Heart right ventricle (tissue), 16 donors: ENCODE data around the gene EXOSC7. TPM values are rescaled to one million over a fixed set of nuclear protein-coding genes. Genes with fewer than 3 reads are reported as not detected.

Source experiments
- ATAC-seq, 8 donors: fragments of 200-7000 bp; cut with Tn5 transposase; one replicate each; pipeline ENCODE4 v1.9.1; 2020; ENCODE audit warnings: mild to moderate bottlenecking in 8 of 8, moderate library complexity in 8 of 8, moderate number of reproducible peaks in 1 of 8
- DNase-seq, 2 donors: peaks; one replicate each; pipeline ENCODE4 v3.0.0-alpha.2; 2020
- H3K27ac ChIP-seq, 10 donors: fragments of 200-600 bp; sonication (generic) in 2 of 10; one replicate each; pipeline versions ENCODE4 v1.5.0 to v1.8.0; 2020 to 2022; ENCODE audit warnings: mild to moderate bottlenecking in 3 of 10
- H3K27me3 ChIP-seq, 7 donors: fragments of 200-600 bp; one replicate each; pipeline ENCODE4 v1.8.0; 2021 to 2022; ENCODE audit warnings: mild to moderate bottlenecking in 2 of 7
- H3K36me3 ChIP-seq, 9 donors: fragments of 200-600 bp; sonication (generic) in 1 of 9; one replicate each; pipeline versions ENCODE4 v1.5.0 to v1.8.0; 2020 to 2022; ENCODE audit warnings: mild to moderate bottlenecking in 2 of 9
- H3K4me1 ChIP-seq, 9 donors: fragments of 200-600 bp; sonication (generic) in 1 of 9; one replicate each; pipeline versions ENCODE4 v1.5.0 to v1.8.0; 2020 to 2022; ENCODE audit warnings: mild to moderate bottlenecking in 4 of 9
- H3K4me3 ChIP-seq, 10 donors: fragments of 200-600 bp; sonication (generic) in 2 of 10; one replicate each; pipeline versions ENCODE4 v1.5.0 to v1.8.0; 2020 to 2022; ENCODE audit warnings: mild to moderate bottlenecking in 7 of 10, moderate library complexity in 2 of 10
- H3K9me3 ChIP-seq, 11 donors: fragments of 200-600 bp in 10 of 11; sonication (generic) in 2 of 11; one replicate each; pipeline versions ENCODE4 v1.5.0 to v1.8.0; 2013 to 2022; ENCODE audit warnings: mild to moderate bottlenecking in 2 of 11, control low read depth in 1 of 11, moderate library complexity in 1 of 11
- WGBS, 2 donors: extraction: QIAGEN DNeasy Blood & Tissue Kit; methylation state at CpG; one replicate each; pipeline ENCODE4 v1.1.7; 2013; ENCODE audit warnings: inconsistent platforms in 1 of 2; 5-methylcytosine and 5-hydroxymethylcytosine counted together
- intact Hi-C, 10 donors: fragments of 100-400 bp; cut with DNase I; formaldehyde crosslinking; loops; one replicate each; pipeline versions ENCODE4 v1.11.1 to v1.14.2; 2022
- polyA plus RNA-seq, 2 donors: library from polyadenylated mRNA; stranded (reverse); fragments of 200-250 nt; gene quantifications; one replicate each; pipeline ENCODE4 v1.2.3, GENCODE V29; 2013
- total RNA-seq, 10 donors: library from RNA; stranded (reverse); fragmentation: NEBNext Ultra II Directional in 3 of 10; extraction: Animal tissue kit (Norgen Biotek cat#: 25700) in 3 of 10; gene quantifications; one replicate each; pipeline versions ENCODE4 v1.2.1 to v1.2.4, GENCODE V29; 2021 to 2023
- TF ChIP-seq, protein P1 (sequence below), 9 donors: fragments of 200-600 bp; sonication (generic) in 2 of 9; IDR thresholded peaks; one replicate each; pipeline versions ENCODE4 v1.5.0 to v1.8.0; 2021 to 2022; ENCODE audit warnings: antibody characterized with exemption in 9 of 9, mild to moderate bottlenecking in 5 of 9, moderate library complexity in 1 of 9
- donor health status: Arrhythmogenic right ventricular cardiomyopathy.
- donor health status: ischemic (EF 13 %, LVEDD 7.1; RV severe dilation, severe dysfunction).
- donor health status: healthy with polysubstance abuse.
- donor health status: DM: no; HTN: yes; CAD: no.
- donor health status: DM: no; HTN: no; CAD: no.
- donor health status: ischemic (EF 25% LVEDD 6.9; RV normal size, moderate dysfunction).
- donor health status: ischemic (EF 25% LVEDD 5.7; RV mildly dilated, moderate dysfunction).
- donor health status: healthy.
- donor health status: DM: yes; HTN: yes; CAD: no.
- donor health status: Ischemic cardiomyopathy.
- donor health status: ischemic (EF 35%, LVEDD 5.7; RV mildly dilated, moderate dysfunction).
- donor health status: nonischemic (EF 11% LVEDD 7.7; RV severe dilation, severe dysfunction).
- donor health status: DM: yes; HTN: yes; CAD: no.
- donor health status: PGD.
- donor health status: ischemic (EF 29% LVEDD 5.4; RV normal size, mild dysfunction).
- donor health status: nonischemic (EF 23%, LVEDD 6.1; RV moderate dilation, normal function).

The EXOSC7 gene
- total and polyA plus RNA-seq, 12 donors, result 24.2 to 39.9 (median 32.1) TPM

DNA sequence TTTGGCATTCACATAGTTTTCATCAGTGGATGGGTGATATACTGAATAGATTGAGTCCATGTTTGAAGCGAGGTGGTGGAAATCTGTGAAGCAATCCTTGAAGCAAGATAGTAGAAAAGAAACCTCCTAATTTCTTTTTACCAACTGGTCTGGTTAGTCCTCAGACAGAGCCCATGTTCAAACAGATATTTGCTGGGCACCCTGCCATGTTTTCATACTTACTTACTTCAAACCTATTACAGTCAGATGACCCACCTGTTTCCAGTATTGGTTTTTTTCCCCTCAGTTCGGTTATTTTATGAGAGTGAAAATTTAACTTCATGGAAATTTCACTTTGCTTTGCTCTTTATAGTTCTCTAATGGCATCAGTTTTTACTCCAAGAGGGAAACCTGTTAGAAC, 23.7 kb downstream of the EXOSC7 start:
- DNase-seq, result no peak
- WGBS, 2 donors, result 86 to 93% methylated on average over 2 of the region's 2 CpGs
- H3K27ac ChIP-seq, result no peak overlapping the region
- H3K4me1 ChIP-seq, result peaks cover 14 to 60% (median 37%) of the 10 kb centered on the region in 9 donors
- intact Hi-C loops, result no loop called here
- TF ChIP-seq, protein P1, sequence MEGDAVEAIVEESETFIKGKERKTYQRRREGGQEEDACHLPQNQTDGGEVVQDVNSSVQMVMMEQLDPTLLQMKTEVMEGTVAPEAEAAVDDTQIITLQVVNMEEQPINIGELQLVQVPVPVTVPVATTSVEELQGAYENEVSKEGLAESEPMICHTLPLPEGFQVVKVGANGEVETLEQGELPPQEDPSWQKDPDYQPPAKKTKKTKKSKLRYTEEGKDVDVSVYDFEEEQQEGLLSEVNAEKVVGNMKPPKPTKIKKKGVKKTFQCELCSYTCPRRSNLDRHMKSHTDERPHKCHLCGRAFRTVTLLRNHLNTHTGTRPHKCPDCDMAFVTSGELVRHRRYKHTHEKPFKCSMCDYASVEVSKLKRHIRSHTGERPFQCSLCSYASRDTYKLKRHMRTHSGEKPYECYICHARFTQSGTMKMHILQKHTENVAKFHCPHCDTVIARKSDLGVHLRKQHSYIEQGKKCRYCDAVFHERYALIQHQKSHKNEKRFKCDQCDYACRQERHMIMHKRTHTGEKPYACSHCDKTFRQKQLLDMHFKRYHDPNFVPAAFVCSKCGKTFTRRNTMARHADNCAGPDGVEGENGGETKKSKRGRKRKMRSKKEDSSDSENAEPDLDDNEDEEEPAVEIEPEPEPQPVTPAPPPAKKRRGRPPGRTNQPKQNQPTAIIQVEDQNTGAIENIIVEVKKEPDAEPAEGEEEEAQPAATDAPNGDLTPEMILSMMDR (IDR thresholded peaks at IDR 0.05), result no peak
- ATAC-seq, result no peak
- H3K36me3 ChIP-seq, result peaks cover 0 to 83% (median 19%) of the 10 kb centered on the region in 9 donors
- H3K9me3 ChIP-seq, result peaks cover 0 to 3% (median 0%) of the 10 kb centered on the region in 11 donors
- H3K27me3 ChIP-seq, result no peaks in the 10 kb centered on the region
- H3K4me3 ChIP-seq, result no peak overlapping the region

DNA sequence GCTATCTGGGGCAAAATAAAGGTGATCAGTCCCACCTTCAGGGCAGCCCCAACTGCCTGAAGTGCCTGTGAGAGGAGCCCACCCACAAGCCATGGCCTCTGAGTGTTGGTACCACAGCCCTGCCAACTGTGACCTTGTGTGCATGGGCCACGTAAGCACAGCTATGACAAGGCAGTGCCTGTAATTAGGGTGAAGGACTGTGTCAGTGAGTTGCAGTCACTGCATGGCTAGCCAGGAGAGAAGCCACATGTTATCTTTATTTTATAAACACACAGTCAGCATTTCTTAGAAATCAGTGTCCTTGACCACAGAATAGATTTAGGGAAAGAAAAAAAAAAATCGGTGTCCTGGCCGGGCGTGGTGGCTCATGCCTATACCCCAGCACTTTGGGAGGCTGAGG, 24.8 kb downstream of the EXOSC7 start:
- H3K4me1 ChIP-seq, result peaks cover 8 to 50% (median 27%) of the 10 kb centered on the region in 9 donors
- intact Hi-C loops, result no loop called here
- no peak overlapping the region for H3K27ac ChIP-seq
- H3K36me3 ChIP-seq, result peaks cover 0 to 92% (median 19%) of the 10 kb centered on the region in 9 donors
- peaks cover 0 to 8% (median 0%) of the 10 kb centered on the region in 11 donors for H3K9me3 ChIP-seq
- H3K27me3 ChIP-seq, result no peaks in the 10 kb centered on the region
- TF ChIP-seq, protein P1 (IDR thresholded peaks at IDR 0.05), result no peak
- no peak for ATAC-seq
- no peak overlapping the region for H3K4me3 ChIP-seq
- DNase-seq, result no peak
- 94 to 97% methylated on average over 4 of the region's 4 CpGs for WGBS, 2 donors

DNA sequence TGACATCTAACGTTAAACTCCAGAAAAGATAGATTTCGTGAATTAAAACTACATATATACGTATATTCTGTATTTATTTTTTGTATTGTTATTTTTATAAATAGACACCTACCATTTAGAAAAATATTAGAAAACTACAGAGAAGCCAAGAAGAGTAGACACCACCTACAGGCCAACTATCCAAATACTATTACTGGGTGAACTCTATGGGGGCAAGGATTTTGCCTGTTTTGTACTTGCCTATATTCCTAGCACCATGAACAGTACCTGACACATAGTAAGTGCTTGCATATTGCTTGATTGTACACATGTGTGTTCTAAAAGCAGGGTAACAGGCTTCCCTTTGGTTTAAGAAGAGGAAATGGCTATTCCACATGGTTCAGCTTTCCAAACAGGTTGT, 25.7 kb downstream of the EXOSC7 start:
- Histone ChIP-seq H3K36me3 (peaks cover 0 to 87% (median 19%) of the 10 kb centered on the region in 9 donors), H3K9me3 (peaks cover 0 to 8% (median 0%) of the 10 kb centered on the region in 11 donors), H3K27me3 (no peaks in the 10 kb centered on the region), H3K27ac (peak overlapping the region in 4 of 10 donors; percentile 49 to 83 (median 64)), H3K4me3 (no peak overlapping the region), H3K4me1 (peaks cover 6 to 44% (median 21%) of the 10 kb centered on the region in 9 donors)
- no peak for DNase-seq
- 95 to 97% methylated on average over 3 of the region's 3 CpGs for WGBS, 2 donors
- TF ChIP-seq, protein P1 (IDR thresholded peaks at IDR 0.05), result peak in 1 of 9 donors; percentile 13
- intact Hi-C loops, result no loop called here
- peak in 2 of 8 donors; percentile 18 to 23 for ATAC-seq

DNA sequence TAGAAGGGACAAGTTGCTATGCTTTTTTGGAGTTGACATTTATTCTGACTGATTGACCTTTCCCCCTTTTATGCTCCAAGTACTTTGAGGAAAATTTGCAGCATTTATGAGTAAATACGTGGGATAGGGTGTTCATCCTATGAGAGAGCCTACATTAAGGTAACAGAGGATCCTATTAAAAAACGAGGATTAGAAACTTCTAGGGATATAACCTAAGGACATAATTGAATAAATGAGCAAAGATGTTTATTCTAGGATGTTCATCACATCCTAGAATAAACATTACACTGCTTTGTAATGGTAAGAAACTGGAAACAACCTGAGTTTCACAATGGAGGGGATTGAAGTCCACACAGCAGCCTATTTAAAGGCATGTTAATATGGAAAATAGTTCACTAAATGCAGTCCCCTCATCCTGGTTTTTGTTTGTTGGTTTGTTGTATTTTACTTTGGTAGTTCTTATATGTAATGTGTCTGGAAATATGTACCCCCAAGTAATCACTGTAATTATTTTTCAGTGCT, 26.2 kb downstream of the EXOSC7 start:
- no peak for ATAC-seq
- no peak for DNase-seq
- peaks cover 0 to 87% (median 19%) of the 10 kb centered on the region in 9 donors for H3K36me3 ChIP-seq
- peak overlapping the region in 6 of 10 donors; percentile 49 to 83 (median 56) for H3K27ac ChIP-seq
- H3K4me1 ChIP-seq, result peaks cover 6 to 44% (median 21%) of the 10 kb centered on the region in 9 donors
- H3K9me3 ChIP-seq, result peaks cover 0 to 8% (median 0%) of the 10 kb centered on the region in 11 donors
- intact Hi-C loops, result no loop called here
- no peak overlapping the region for H3K4me3 ChIP-seq
- WGBS, 2 donors, result 69 to 77% methylated on average over 2 of the region's 2 CpGs
- TF ChIP-seq, protein P1 (IDR thresholded peaks at IDR 0.05), result no peak
- H3K27me3 ChIP-seq, result no peaks in the 10 kb centered on the region
